T-cell (primary cell): ENCODE measurements around the gene GSG1L2. TPM values are rescaled to one million over a fixed set of nuclear protein-coding genes. Genes with fewer than 3 reads are reported as not detected.

Experiments
- ATAC-seq, 4 experiments: fragments of 200-7000 bp in 3 of 4; fragments of 150-1000 bp in 1 of 4; cut with Tn5 transposase; replicated peaks in 1 of 4; 1 replicate in 3 of 4; 2 replicates in 1 of 4; pipeline ENCODE4 v1.10.0; 2021; ENCODE audit warnings: moderate library complexity in 3 of 4, mild to moderate bottlenecking in 2 of 4, moderate number of reproducible peaks in 1 of 4
- CTCF ChIA-PET, 2 donors: fragments of 300-600 bp; sonication (Branson Sonifier 250); formaldehyde crosslinking; loops; one replicate each; lab custom pipeline; 2022; ENCODE audit warnings: antibody characterized with exemption in 2 of 2; lab: Charles Lee
- POLR2A ChIA-PET, 2 donors: fragments of 300-600 bp; sonication (Branson Sonifier 250); formaldehyde crosslinking; loops; one replicate each; lab custom pipeline; 2022; ENCODE audit warnings: antibody characterized with exemption in 2 of 2; lab: Charles Lee
- DNase-seq, 35 experiments: peaks; one replicate each; pipeline versions ENCODE4 v3.0.0 to v3.0.0-alpha.2; 2013 to 2023
- H3K27ac ChIP-seq: one replicate; pipeline ENCODE4 v1.5.1; 2013; ENCODE audit warnings: low read length
- H3K27me3 ChIP-seq, 2 experiments: replicated peaks in 1 of 2; 1 replicate in 1 of 2; 2 replicates in 1 of 2; pipeline versions ENCODE4 v1.6.1 to v1.7.0; 2013; ENCODE audit warnings: low read length in 1 of 2, mixed read lengths in 1 of 2; ENCODE audit not compliant: control insufficient read depth in 2 of 2, insufficient read depth in 2 of 2; ENCODE audit errors: extremely low read depth in 1 of 2
- H3K36me3 ChIP-seq, 2 donors: 1 replicate in 1 of 2; 2 replicates in 1 of 2; pipeline versions ENCODE4 v1.6.1 to v1.7.0; 2013; ENCODE audit warnings: low read length in 1 of 2; ENCODE audit not compliant: control insufficient read depth in 2 of 2, insufficient read depth in 1 of 2; ENCODE audit errors: extremely low read depth in 1 of 2
- H3K4me1 ChIP-seq, 2 experiments: 1 replicate in 1 of 2; 2 replicates in 1 of 2; pipeline versions ENCODE4 v1.6.1 to v1.7.0; 2013; ENCODE audit warnings: low read length in 2 of 2, mixed read lengths in 1 of 2; ENCODE audit not compliant: insufficient read depth in 2 of 2, control insufficient read depth in 1 of 2; ENCODE audit errors: extremely low read depth in 1 of 2
- H3K4me3 ChIP-seq, 2 donors: 1 replicate in 1 of 2; 2 replicates in 1 of 2; pipeline versions ENCODE4 v1.5.1 to v1.7.0; 2013; ENCODE audit warnings: mild to moderate bottlenecking in 2 of 2, low read length in 1 of 2, moderate library complexity in 1 of 2; ENCODE audit not compliant: control insufficient read depth in 1 of 2; ENCODE audit errors: extremely low read depth in 1 of 2
- H3K9me3 ChIP-seq: 2 replicates; pipeline ENCODE4 v1.7.0; 2013
- H3K27ac Mint-ChIP-seq, 2 donors: one replicate each; pipeline ENCODE4 v1.8.0; 2020 to 2021; ENCODE audit warnings: mild to moderate bottlenecking in 2 of 2, mixed read lengths in 2 of 2
- H3K27me3 Mint-ChIP-seq, 2 donors: one replicate each; pipeline ENCODE4 v1.8.0; 2021 to 2022; ENCODE audit warnings: mixed read lengths in 2 of 2
- H3K36me3 Mint-ChIP-seq: one replicate; pipeline ENCODE4 v1.8.0; 2021; ENCODE audit warnings: mixed read lengths
- H3K4me1 Mint-ChIP-seq, 3 donors: one replicate each; pipeline ENCODE4 v1.8.0; 2020 to 2022; ENCODE audit warnings: mixed read lengths in 3 of 3, mild to moderate bottlenecking in 1 of 3
- H3K4me3 Mint-ChIP-seq, 3 donors: one replicate each; pipeline ENCODE4 v1.8.0; 2020 to 2022; ENCODE audit warnings: mild to moderate bottlenecking in 3 of 3, mixed read lengths in 3 of 3, moderate library complexity in 3 of 3
- H3K9me3 Mint-ChIP-seq, 3 donors: one replicate each; pipeline ENCODE4 v1.8.0; 2020 to 2022; ENCODE audit warnings: mixed read lengths in 3 of 3
- WGBS: methylation state at CpG from one replicate; pipeline ENCODE4 v1.1.5; 2013; ENCODE audit warnings: missing lambda C conversion rate; ENCODE audit not compliant: insufficient coverage; 5-methylcytosine and 5-hydroxymethylcytosine counted together
- total RNA-seq, 35 experiments: library from RNA in 6 of 35; stranded (reverse) in 6 of 35; fragments of 120-200 nt in 1 of 35; gene quantifications; one replicate each; pipeline versions ENCODE4 v1.2.1 to v1.2.4 and lab custom pipeline; 2013 to 2026

Gene GSG1L2
- total RNA-seq, 5 donors from 2014 or later (not counting 1 experiment from before 2014, with no cell fraction given) = not detected

- Histone ChIP-seq H3K9me3 (no peaks in the 10 kb centered on the region), H3K36me3 (no peaks in the 10 kb centered on the region), H3K4me3 (no peak overlapping the region), H3K27ac (no peak overlapping the region), H3K27me3 (no peaks in the 10 kb centered on the region), H3K4me1 (no peaks in the 10 kb centered on the region)
- CTCF ChIA-PET = no interaction called here
- H3K9me3 Mint-ChIP-seq = peaks cover 0 to 14% (median 4%) of the 10 kb centered on the region in 3 donors
- no peak overlapping the region for H3K27ac Mint-ChIP-seq
- no peak overlapping the region for H3K4me3 Mint-ChIP-seq
- 100% methylated on average over 1 of the region's 4 CpGs for WGBS
- no peaks in the 10 kb centered on the region for H3K4me1 Mint-ChIP-seq
- peaks cover 5 to 10% of the 10 kb centered on the region in 2 donors for H3K27me3 Mint-ChIP-seq
- POLR2A ChIA-PET = no interaction called here
- no peak for ATAC-seq
- no peaks in the 10 kb centered on the region for H3K36me3 Mint-ChIP-seq
- DNase-seq = no peak
Observed at GRCh38 chr17:9855036-9855435, 33.2 kb upstream of the GSG1L2 start.

DNA sequence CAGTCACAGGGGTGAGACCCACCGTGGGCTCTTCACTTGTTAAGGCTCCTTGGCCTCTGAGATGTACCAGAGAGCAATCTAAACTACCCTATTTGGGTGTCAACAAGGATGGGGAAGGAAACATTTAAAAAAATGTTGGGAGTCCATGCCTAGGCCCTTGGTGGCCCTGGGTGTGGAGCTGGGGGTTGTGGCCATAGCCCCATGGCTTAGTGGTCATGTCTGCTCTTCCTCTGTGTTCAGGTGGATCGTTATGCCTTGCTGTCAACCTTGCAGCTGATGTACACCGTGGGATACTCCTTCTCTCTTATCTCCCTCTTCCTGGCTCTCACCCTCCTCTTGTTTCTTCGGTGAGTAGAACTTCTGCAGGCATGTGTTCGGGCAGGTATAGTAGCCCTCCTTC lies 32.4 kb upstream of the GSG1L2 start:
- H3K9me3 Mint-ChIP-seq = peaks cover 0 to 12% (median 4%) of the 10 kb centered on the region in 3 donors
- no peak for DNase-seq
- ChIA-PET POLR2A (no interaction called here), CTCF (no interaction called here)
- Histone ChIP-seq H3K4me3 (no peak overlapping the region), H3K4me1 (no peaks in the 10 kb centered on the region), H3K9me3 (no peaks in the 10 kb centered on the region), H3K36me3 (no peaks in the 10 kb centered on the region), H3K27me3 (no peaks in the 10 kb centered on the region), H3K27ac (no peak overlapping the region)
- no peak overlapping the region for H3K27ac Mint-ChIP-seq
- H3K36me3 Mint-ChIP-seq = no peaks in the 10 kb centered on the region
- no peak for ATAC-seq
- WGBS = no CpG with 5 or more reads among the region's 5 CpGs
- no peak overlapping the region for H3K4me3 Mint-ChIP-seq
- H3K4me1 Mint-ChIP-seq = no peaks in the 10 kb centered on the region
- peaks cover 5 to 10% of the 10 kb centered on the region in 2 donors for H3K27me3 Mint-ChIP-seq

DNA sequence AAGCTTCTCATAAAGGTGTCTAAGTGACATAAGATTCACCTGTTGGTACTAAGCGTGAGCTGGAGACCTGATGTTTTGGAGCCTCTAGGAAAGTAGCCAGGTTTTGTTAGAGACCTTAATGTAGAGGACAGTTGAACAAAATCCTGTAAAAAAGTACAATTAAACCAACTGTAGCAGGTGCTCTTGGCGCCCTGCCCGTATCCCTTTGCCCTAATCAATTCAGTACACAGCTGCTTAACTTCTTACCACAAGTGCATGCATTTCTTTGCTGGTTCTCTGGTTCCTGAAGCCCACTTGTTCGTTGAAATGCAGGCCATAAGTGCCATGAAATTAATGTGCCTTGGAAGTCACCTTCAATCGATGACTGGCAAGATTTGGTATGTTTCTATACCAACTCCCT lies 28.3 kb upstream of the GSG1L2 start:
- Mint-ChIP-seq H3K4me3 (no peak overlapping the region), H3K27ac (no peak overlapping the region), H3K4me1 (no peaks in the 10 kb centered on the region), H3K9me3 (peaks cover 0 to 7% (median 0%) of the 10 kb centered on the region in 3 donors), H3K27me3 (peaks cover 5 to 12% of the 10 kb centered on the region in 2 donors), H3K36me3 (no peaks in the 10 kb centered on the region)
- Histone ChIP-seq H3K27me3 (peaks cover 0 to 3% of the 10 kb centered on the region in 2 experiments), H3K27ac (no peak overlapping the region), H3K9me3 (no peaks in the 10 kb centered on the region), H3K36me3 (no peaks in the 10 kb centered on the region), H3K4me3 (no peak overlapping the region), H3K4me1 (no peaks in the 10 kb centered on the region)
- no peak for ATAC-seq
- WGBS = 76% methylated on average over 2 of the region's 5 CpGs
- POLR2A ChIA-PET = no interaction called here
- DNase-seq = no peak
- CTCF ChIA-PET = no interaction called here

- peaks cover 7% of the 10 kb centered on the region in 2 donors for H3K27me3 Mint-ChIP-seq
- no peaks in the 10 kb centered on the region for H3K36me3 Mint-ChIP-seq
- H3K9me3 ChIP-seq = no peaks in the 10 kb centered on the region
- ChIA-PET POLR2A (no interaction called here), CTCF (interaction anchor here in 1 of 2 donors (0.7 kb wide), 1 partner anchor 53 kb away, joined by 5 read pairs; no protein-coding TSS in a partner anchor)
- no peak overlapping the region for H3K27ac ChIP-seq
- no peak overlapping the region for H3K4me3 ChIP-seq
- H3K36me3 ChIP-seq = no peaks in the 10 kb centered on the region
- no CpG with 5 or more reads among the region's 4 CpGs for WGBS
- H3K4me1 Mint-ChIP-seq = no peaks in the 10 kb centered on the region
- H3K9me3 Mint-ChIP-seq = no peaks in the 10 kb centered on the region
- DNase-seq (no peak), ATAC-seq (no peak)
- peaks cover 0 to 9% of the 10 kb centered on the region in 2 experiments for H3K27me3 ChIP-seq
- H3K4me1 ChIP-seq = no peaks in the 10 kb centered on the region
- H3K4me3 Mint-ChIP-seq = no peak overlapping the region
- H3K27ac Mint-ChIP-seq = no peak overlapping the region
Observed at GRCh38 chr17:9845306-9845705, 23.4 kb upstream of the GSG1L2 start.

DNA sequence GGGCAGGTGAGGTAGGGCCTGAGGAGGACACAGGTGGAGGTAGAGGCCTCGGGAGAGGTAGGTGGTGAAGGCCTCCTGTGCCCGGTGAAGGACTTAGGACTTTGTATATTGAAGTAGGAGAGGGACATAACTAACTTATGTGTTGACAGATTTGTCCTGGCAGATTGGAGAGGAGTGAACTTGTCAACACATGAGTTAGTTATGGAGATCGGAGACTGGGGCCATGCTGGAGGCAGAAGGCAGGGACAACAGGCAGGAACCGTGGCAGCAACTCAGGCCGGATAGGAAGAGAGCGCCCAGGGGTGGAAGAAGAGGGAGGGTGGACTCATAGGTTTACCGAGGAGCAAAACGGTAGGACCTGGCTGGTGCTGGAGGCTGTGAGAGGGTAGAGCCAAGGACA lies 22.3 kb upstream of the GSG1L2 start:
- peaks cover 0 to 9% of the 10 kb centered on the region in 2 experiments for H3K27me3 ChIP-seq
- H3K27me3 Mint-ChIP-seq = peaks cover 12 to 18% of the 10 kb centered on the region in 2 donors
- POLR2A ChIA-PET = no interaction called here
- no peaks in the 10 kb centered on the region for H3K9me3 ChIP-seq
- CTCF ChIA-PET = no interaction called here
- H3K4me1 ChIP-seq = no peaks in the 10 kb centered on the region
- no peak overlapping the region for H3K4me3 Mint-ChIP-seq
- no peak for DNase-seq
- no peaks in the 10 kb centered on the region for H3K36me3 Mint-ChIP-seq
- H3K4me3 ChIP-seq = no peak overlapping the region
- no peaks in the 10 kb centered on the region for H3K9me3 Mint-ChIP-seq
- H3K36me3 ChIP-seq = no peaks in the 10 kb centered on the region
- no peak for ATAC-seq
- no peak overlapping the region for H3K27ac ChIP-seq
- WGBS = 86% methylated on average over 7 of the region's 8 CpGs
- no peak overlapping the region for H3K27ac Mint-ChIP-seq
- no peaks in the 10 kb centered on the region for H3K4me1 Mint-ChIP-seq

- no peaks in the 10 kb centered on the region for H3K9me3 ChIP-seq
- ATAC-seq = no peak
- ChIA-PET CTCF (no interaction called here), POLR2A (no interaction called here)
- no peak overlapping the region for H3K4me3 ChIP-seq
- peaks cover 0 to 9% of the 10 kb centered on the region in 2 experiments for H3K27me3 ChIP-seq
- H3K27ac ChIP-seq = no peak overlapping the region
- DNase-seq = no peak
- H3K4me1 ChIP-seq = no peaks in the 10 kb centered on the region
- H3K9me3 Mint-ChIP-seq = no peaks in the 10 kb centered on the region
- 61% methylated on average over 8 of the region's 14 CpGs for WGBS
- H3K4me1 Mint-ChIP-seq = no peaks in the 10 kb centered on the region
- H3K36me3 ChIP-seq = no peaks in the 10 kb centered on the region
- peaks cover 17 to 22% of the 10 kb centered on the region in 2 donors for H3K27me3 Mint-ChIP-seq
- H3K27ac Mint-ChIP-seq = no peak overlapping the region
- no peak overlapping the region for H3K4me3 Mint-ChIP-seq
- H3K36me3 Mint-ChIP-seq = no peaks in the 10 kb centered on the region
Observed at GRCh38 chr17:9843152-9844010, 21.5 kb upstream of the GSG1L2 start.
